Stimulated activated naive CD8-positive, alpha-beta T cell treated with anti-CD3 and anti-CD28 coated beads, Interleukin-15, amount 100 ng/mL, for 72 hours (primary cell): ENCODE measurements around the gene DCHS1.

ENCODE experiments used
- ATAC-seq: fragments of 150-1000 bp; cut with Tn5 transposase; 2 replicates; pipeline ENCODE4 v1.10.0; 2021; ENCODE audit warnings: mild to moderate bottlenecking, moderate library complexity
- DNase-seq, 2 donors: peaks; one replicate each; pipeline ENCODE4 v3.0.0; 2021 to 2022
- H3K27ac Mint-ChIP-seq, 2 donors: one replicate each; pipeline ENCODE4 v1.8.0; 2022; ENCODE audit warnings: mild to moderate bottlenecking in 2 of 2, mixed read lengths in 2 of 2, moderate library complexity in 2 of 2
- H3K27me3 Mint-ChIP-seq: one replicate; pipeline ENCODE4 v1.8.0; 2022; ENCODE audit warnings: mixed read lengths
- H3K4me1 Mint-ChIP-seq: one replicate; pipeline ENCODE4 v1.8.0; 2022; ENCODE audit warnings: mild to moderate bottlenecking, mixed read lengths
- H3K4me3 Mint-ChIP-seq, 2 donors: one replicate each; pipeline ENCODE4 v1.8.0; 2022; ENCODE audit warnings: mild to moderate bottlenecking in 2 of 2, mixed read lengths in 2 of 2, moderate library complexity in 1 of 2
- H3K9me3 Mint-ChIP-seq, 2 donors: one replicate each; pipeline ENCODE4 v1.8.0; 2022; ENCODE audit warnings: mixed read lengths in 2 of 2

DCHS1 gene

GRCh38 chr11:6682591-6682935 lies 27.0 kb upstream of the DCHS1 start:
- no peaks in the 10 kb centered on the region for H3K27me3 Mint-ChIP-seq
- peak overlapping the region; percentile 99 for H3K27ac Mint-ChIP-seq
- peaks cover 51% of the 10 kb centered on the region for H3K4me1 Mint-ChIP-seq
- ATAC-seq (no peak), DNase-seq (no peak)
- H3K9me3 Mint-ChIP-seq = no peaks in the 10 kb centered on the region
- H3K4me3 Mint-ChIP-seq = peak overlapping the region; percentile 97 to 99

GRCh38 chr11:6681949-6682348 lies 26.3 kb upstream of the DCHS1 start:
- Mint-ChIP-seq H3K4me1 (peaks cover 51% of the 10 kb centered on the region), H3K27me3 (no peaks in the 10 kb centered on the region), H3K27ac (peak overlapping the region; percentile 99), H3K9me3 (no peaks in the 10 kb centered on the region), H3K4me3 (peak overlapping the region; percentile 97 to 99)
- ATAC-seq (no peak), DNase-seq (no peak)

- no peaks in the 10 kb centered on the region for H3K9me3 Mint-ChIP-seq
- H3K4me3 Mint-ChIP-seq = peak overlapping the region; percentile 97 to 99
These were observed 25.9 kb upstream of the DCHS1 start for GRCh38 chr11:6681505-6681904.

GRCh38 chr11:6677018-6677417 lies 21.4 kb upstream of the DCHS1 start:
- no peak overlapping the region for H3K27ac Mint-ChIP-seq
- H3K4me1 Mint-ChIP-seq = peaks cover 62% of the 10 kb centered on the region
- DNase-seq (no peak), ATAC-seq (no peak)
- no peaks in the 10 kb centered on the region for H3K27me3 Mint-ChIP-seq
- peaks cover 0 to 8% of the 10 kb centered on the region in 2 donors for H3K9me3 Mint-ChIP-seq
- no peak overlapping the region for H3K4me3 Mint-ChIP-seq

More at GRCh38 chr11:6681505-6681904, 25.9 kb upstream of the DCHS1 start:
- peaks cover 51% of the 10 kb centered on the region for H3K4me1 Mint-ChIP-seq
- peak overlapping the region; percentile 53 to 88 for H3K27ac Mint-ChIP-seq
- H3K27me3 Mint-ChIP-seq = no peaks in the 10 kb centered on the region
- ATAC-seq (no peak), DNase-seq (no peak)

GRCh38 chr11:6674862-6675261 lies 19.3 kb upstream of the DCHS1 start:
- DNase-seq (no peak), ATAC-seq (no peak)
- H3K27me3 Mint-ChIP-seq = no peaks in the 10 kb centered on the region
- H3K4me1 Mint-ChIP-seq = peaks cover 59% of the 10 kb centered on the region
- H3K4me3 Mint-ChIP-seq = no peak overlapping the region
- H3K9me3 Mint-ChIP-seq = peaks cover 10 to 15% of the 10 kb centered on the region in 2 donors
- H3K27ac Mint-ChIP-seq = no peak overlapping the region

- peak overlapping the region in 1 of 2 donors; percentile 21 for H3K4me3 Mint-ChIP-seq
- no peak for ATAC-seq
- no peaks in the 10 kb centered on the region for H3K27me3 Mint-ChIP-seq
- DNase-seq = no peak
- peaks cover 10 to 15% of the 10 kb centered on the region in 2 donors for H3K9me3 Mint-ChIP-seq
- H3K4me1 Mint-ChIP-seq = peaks cover 53% of the 10 kb centered on the region
- H3K27ac Mint-ChIP-seq = no peak overlapping the region
These were observed 18.6 kb upstream of the DCHS1 start for GRCh38 chr11:6674219-6674597.

GRCh38 chr11:6673523-6674218 lies 18.1 kb upstream of the DCHS1 start:
- Mint-ChIP-seq H3K4me1 (peaks cover 48% of the 10 kb centered on the region), H3K27me3 (no peaks in the 10 kb centered on the region), H3K4me3 (peak overlapping the region in 1 of 2 donors; percentile 21), H3K9me3 (peaks cover 10 to 15% of the 10 kb centered on the region in 2 donors), H3K27ac (peak overlapping the region in 1 of 2 donors; percentile 22)
- ATAC-seq (peak; percentile 60), DNase-seq (no peak)

GRCh38 chr11:6671991-6672390 lies 16.4 kb upstream of the DCHS1 start:
- Mint-ChIP-seq H3K4me3 (no peak overlapping the region), H3K4me1 (peaks cover 65% of the 10 kb centered on the region)

GRCh38 chr11:6670202-6670830 lies 14.7 kb upstream of the DCHS1 start:
- H3K27ac Mint-ChIP-seq = peak overlapping the region in 1 of 2 donors; percentile 50
- peaks cover 75% of the 10 kb centered on the region for H3K4me1 Mint-ChIP-seq
- peaks cover 18 to 21% of the 10 kb centered on the region in 2 donors for H3K9me3 Mint-ChIP-seq
- ATAC-seq (no peak), DNase-seq (no peak)
- H3K27me3 Mint-ChIP-seq = no peaks in the 10 kb centered on the region
- H3K4me3 Mint-ChIP-seq = peak overlapping the region; percentile 52 to 53

More at GRCh38 chr11:6671991-6672390, 16.4 kb upstream of the DCHS1 start:
- Mint-ChIP-seq H3K27ac (no peak overlapping the region), H3K27me3 (no peaks in the 10 kb centered on the region), H3K9me3 (peaks cover 11 to 16% of the 10 kb centered on the region in 2 donors)
- DNase-seq (no peak), ATAC-seq (no peak)

- H3K4me1 Mint-ChIP-seq = peaks cover 67% of the 10 kb centered on the region
- DNase-seq (peak; percentile 41 to 75), ATAC-seq (peak; percentile 93)
- H3K4me3 Mint-ChIP-seq = peak overlapping the region; percentile 0 to 15
- no peaks in the 10 kb centered on the region for H3K27me3 Mint-ChIP-seq
- H3K27ac Mint-ChIP-seq = peak overlapping the region in 1 of 2 donors; percentile 10
- peaks cover 18 to 21% of the 10 kb centered on the region in 2 donors for H3K9me3 Mint-ChIP-seq
These were observed 12.2 kb upstream of the DCHS1 start for GRCh38 chr11:6667733-6668374.

- DNase-seq (no peak), ATAC-seq (peak; percentile 68)
- Mint-ChIP-seq H3K27me3 (no peaks in the 10 kb centered on the region), H3K4me3 (peak overlapping the region; percentile 21 to 38), H3K9me3 (peaks cover 13 to 18% of the 10 kb centered on the region in 2 donors), H3K4me1 (peaks cover 55% of the 10 kb centered on the region), H3K27ac (peak overlapping the region in 1 of 2 donors; percentile 89)
These were observed 10.9 kb upstream of the DCHS1 start for GRCh38 chr11:6666302-6667183.

GRCh38 chr11:6664551-6664950 lies 8.9 kb upstream of the DCHS1 start:
- Mint-ChIP-seq H3K9me3 (peaks cover 6 to 8% of the 10 kb centered on the region in 2 donors), H3K27me3 (no peaks in the 10 kb centered on the region), H3K27ac (no peak overlapping the region), H3K4me1 (peaks cover 40% of the 10 kb centered on the region), H3K4me3 (no peak overlapping the region)
- ATAC-seq (no peak), DNase-seq (no peak)

GRCh38 chr11:6663794-6664469 lies 8.3 kb upstream of the DCHS1 start:
- DNase-seq (no peak), ATAC-seq (no peak)
- Mint-ChIP-seq H3K27ac (peak overlapping the region in 1 of 2 donors; percentile 34), H3K27me3 (no peaks in the 10 kb centered on the region), H3K9me3 (peaks cover 6 to 8% of the 10 kb centered on the region in 2 donors), H3K4me1 (peaks cover 40% of the 10 kb centered on the region), H3K4me3 (no peak overlapping the region)

- no peaks in the 10 kb centered on the region for H3K9me3 Mint-ChIP-seq
- H3K4me3 Mint-ChIP-seq = no peak overlapping the region
- H3K27ac Mint-ChIP-seq = no peak overlapping the region
- H3K27me3 Mint-ChIP-seq = peaks cover 11% of the 10 kb centered on the region
- DNase-seq (no peak), ATAC-seq (no peak)
- H3K4me1 Mint-ChIP-seq = peaks cover 24% of the 10 kb centered on the region
These were observed 5.1 kb upstream of the DCHS1 start for GRCh38 chr11:6660712-6661111.

GRCh38 chr11:6658647-6659046 lies 3.0 kb upstream of the DCHS1 start:
- H3K27ac Mint-ChIP-seq = no peak overlapping the region
- H3K9me3 Mint-ChIP-seq = no peaks in the 10 kb centered on the region
- H3K4me3 Mint-ChIP-seq = no peak overlapping the region
- no peak for DNase-seq
- H3K27me3 Mint-ChIP-seq = peaks cover 11% of the 10 kb centered on the region
- ATAC-seq = no peak
- H3K4me1 Mint-ChIP-seq = peaks cover 18% of the 10 kb centered on the region
